ENCODE measurements around the gene ZC3H12D. TPM values are rescaled to one million over a fixed set of nuclear protein-coding genes. Genes with fewer than 3 reads are reported as not detected.
"Not testable (repeated sequence)": the region's sequence is repeated elsewhere in the genome, so short reads cannot be mapped to it uniquely, and the experiment has no call there.

The ZC3H12D gene
- 1.6 TPM for total RNA-seq

GRCh38 chr6:149484733-149485700 lies at the start of gene ZC3H12D:
Gene ZC3H12D, minus strand, starts transcription at chr6:149485014. Its CDS starts 10,471 bp downstream, at chr6:149474543.
- intact Hi-C loops (cut with DNase I): no loop called here
- ATAC-seq (peak; percentile 27), DNase-seq (ENCODE audit: low spot score) (no peak)

GRCh38 chr6:149529650-149530049 lies 44.8 kb upstream of the ZC3H12D start:
- intact Hi-C loops (cut with DNase I): no loop called here
- ATAC-seq (no peak), DNase-seq (ENCODE audit: low spot score) (no peak)

GRCh38 chr6:149515494-149515893 lies 30.7 kb upstream of the ZC3H12D start:
- DNase-seq (ENCODE audit: low spot score): no peak
- intact Hi-C loops (cut with DNase I): no loop called here
- ATAC-seq: no peak

- intact Hi-C loops (cut with DNase I): no loop called here
- no peak for ATAC-seq
Observed at GRCh38 chr6:149513915-149514314, 29.1 kb upstream of the ZC3H12D start.

GRCh38 chr6:149510793-149511512 lies 26.1 kb upstream of the ZC3H12D start:
- DNase-seq (ENCODE audit: low spot score) (no peak), ATAC-seq (no peak)
- intact Hi-C loops (cut with DNase I): no loop called here

More at GRCh38 chr6:149513915-149514314, 29.1 kb upstream of the ZC3H12D start:
- no peak for DNase-seq (ENCODE audit: low spot score)

- intact Hi-C loops (cut with DNase I): no loop called here
- ATAC-seq (no peak), DNase-seq (ENCODE audit: low spot score) (no peak)
Observed at GRCh38 chr6:149508485-149508884, 23.7 kb upstream of the ZC3H12D start.

- intact Hi-C loops (cut with DNase I): no loop called here
- no peak for ATAC-seq
- no peak for DNase-seq (ENCODE audit: low spot score)
Observed at GRCh38 chr6:149503872-149504271, 19.1 kb upstream of the ZC3H12D start.

- intact Hi-C loops (cut with DNase I): no loop called here
- ATAC-seq (no peak), DNase-seq (ENCODE audit: low spot score) (no peak)
Observed at GRCh38 chr6:149503276-149503675, 18.5 kb upstream of the ZC3H12D start.

- no peak for DNase-seq (ENCODE audit: low spot score)
- intact Hi-C loops (cut with DNase I): no loop called here
- ATAC-seq: no peak
Observed at GRCh38 chr6:149501768-149502167, 17.0 kb upstream of the ZC3H12D start.

- DNase-seq (ENCODE audit: low spot score) (no peak), ATAC-seq (no peak)
- intact Hi-C loops (cut with DNase I): no loop called here
Observed at GRCh38 chr6:149501201-149501600, 16.4 kb upstream of the ZC3H12D start.

GRCh38 chr6:149500096-149500495 lies 15.3 kb upstream of the ZC3H12D start:
- intact Hi-C loops (cut with DNase I): no loop called here
- DNase-seq (ENCODE audit: low spot score) (no peak), ATAC-seq (no peak)

- no peak for DNase-seq (ENCODE audit: low spot score)
- ATAC-seq: no peak
- intact Hi-C loops (cut with DNase I): no loop called here
Observed at GRCh38 chr6:149499066-149499465, 14.3 kb upstream of the ZC3H12D start.

- ATAC-seq (no peak), DNase-seq (ENCODE audit: low spot score) (no peak)
- intact Hi-C loops (cut with DNase I): no loop called here
Observed at GRCh38 chr6:149497365-149497764, 12.6 kb upstream of the ZC3H12D start.

- DNase-seq (ENCODE audit: low spot score); ATAC-seq; intact Hi-C loops (cut with DNase I): not testable (repeated sequence)
Observed at GRCh38 chr6:149496597-149496996, 11.8 kb upstream of the ZC3H12D start.

GRCh38 chr6:149495349-149496016 lies 10.7 kb upstream of the ZC3H12D start:
- DNase-seq (ENCODE audit: low spot score); ATAC-seq; intact Hi-C loops (cut with DNase I): not testable (repeated sequence)

GRCh38 chr6:149494810-149495209 lies 10.0 kb upstream of the ZC3H12D start:
- ATAC-seq; DNase-seq (ENCODE audit: low spot score); intact Hi-C loops (cut with DNase I): not testable (repeated sequence)

- ATAC-seq: no peak
- DNase-seq (ENCODE audit: low spot score): no peak
- intact Hi-C loops (cut with DNase I): no loop called here
Observed at GRCh38 chr6:149493761-149494320, 9.0 kb upstream of the ZC3H12D start.

- intact Hi-C loops (cut with DNase I): no loop called here
- ATAC-seq (no peak), DNase-seq (ENCODE audit: low spot score) (no peak)
Observed at GRCh38 chr6:149492798-149493343, 8.1 kb upstream of the ZC3H12D start.

GRCh38 chr6:149489967-149490366 lies 5.2 kb upstream of the ZC3H12D start:
- intact Hi-C loops (cut with DNase I): no loop called here
- DNase-seq (ENCODE audit: low spot score) (no peak), ATAC-seq (no peak)
